Upper lobe of left lung (tissue), 4 donors: ENCODE measurements around the gene LRP5.

Experiments used
- CTCF ChIP-seq, 6 experiments: fragments of 450-650 bp in 4 of 6; fragments of 200-600 bp in 2 of 6; sonication (generic) in 2 of 6; IDR thresholded peaks; one replicate each; pipeline ENCODE4 v1.5.1; 2016 to 2019; ENCODE audit warnings: antibody characterized with exemption in 6 of 6
- POLR2AphosphoS5 ChIP-seq, 2 donors: sonication (generic); formaldehyde crosslinking; IDR thresholded peaks; one replicate each; pipeline ENCODE4 v1.5.1; 2017; ENCODE audit warnings: antibody characterized with exemption in 2 of 2

DNA sequence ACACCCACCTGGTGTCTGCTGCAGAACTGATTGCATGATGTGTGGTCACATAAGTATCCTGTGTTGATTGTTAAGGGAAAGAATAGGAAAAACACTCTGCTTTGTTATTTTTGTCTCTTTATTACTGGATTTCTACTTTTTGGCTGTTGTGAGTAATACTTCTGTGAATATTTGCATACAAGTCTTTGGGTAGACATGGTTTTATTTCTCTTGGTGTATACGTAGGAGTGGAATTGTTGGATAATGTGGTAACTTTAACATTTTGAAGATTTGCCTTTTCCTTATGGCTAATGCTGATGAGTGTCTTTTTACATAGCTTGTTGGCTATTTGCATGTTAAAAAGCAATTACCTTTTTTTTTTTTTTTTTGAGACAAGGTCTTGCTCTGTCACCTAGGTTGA is 161.3 kb downstream of the LRP5 start:
- TF ChIP-seq CTCF (IDR thresholded peaks at IDR 0.05) (no peak), POLR2AphosphoS5 (IDR thresholded peaks at IDR 0.05) (no peak)
